Hematopoietic multipotent progenitor cell treated with erythropoietin and hydrocortisone succinate and interleukin-3 and kit ligand, for 4 days (in vitro differentiated cells): ENCODE data around the gene SETDB2.

Experiments used
- DNase-seq: peaks from one replicate; pipeline ENCODE4 v3.0.0-alpha.2; 2015

Gene SETDB2

DNA sequence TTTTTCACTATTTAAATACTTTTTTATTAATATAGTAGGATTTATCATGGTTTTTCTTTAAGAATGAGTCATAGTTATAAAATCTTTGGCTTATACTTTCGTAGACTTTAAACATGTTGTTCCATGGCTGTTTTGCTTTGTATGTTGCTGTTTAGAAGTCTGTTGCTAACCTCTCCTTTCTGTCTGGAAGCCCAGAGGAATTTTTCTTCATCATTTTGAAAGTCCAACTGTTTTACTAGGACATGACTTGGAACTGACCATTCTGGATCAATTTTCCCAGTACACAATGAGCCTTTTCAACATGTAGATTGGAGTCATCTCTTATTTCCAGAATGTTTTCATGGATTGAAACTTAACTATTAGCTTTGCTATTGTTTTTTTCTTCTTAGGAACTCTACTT, 8.1 kb upstream of the SETDB2 start:
- no peak for DNase-seq

DNA sequence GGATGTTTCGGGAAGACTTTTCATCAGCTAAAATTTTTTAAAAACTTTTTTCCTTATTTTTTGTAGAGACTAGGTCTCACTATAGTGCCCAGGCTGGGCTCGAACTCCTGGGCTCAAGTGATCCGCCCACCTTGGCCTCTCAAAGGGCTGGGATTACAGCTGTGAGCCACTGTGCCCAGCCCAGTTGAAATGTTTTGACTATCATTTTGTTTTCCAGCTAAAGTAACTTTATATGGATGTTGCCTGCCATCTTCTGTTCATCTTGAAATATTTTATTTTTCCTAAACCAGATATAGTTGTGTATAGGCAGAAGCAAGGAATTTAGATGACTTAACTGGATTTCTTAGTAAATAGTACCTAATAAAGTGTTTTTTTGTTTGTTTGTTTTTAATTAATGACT, 7.2 kb upstream of the SETDB2 start:
- peak; percentile 64 for DNase-seq

GRCh38 chr13:49437705-49438104, 6.4 kb upstream of the SETDB2 start:
- no peak for DNase-seq

GRCh38 chr13:49439609-49440008, 4.5 kb upstream of the SETDB2 start:
- no peak for DNase-seq

DNA sequence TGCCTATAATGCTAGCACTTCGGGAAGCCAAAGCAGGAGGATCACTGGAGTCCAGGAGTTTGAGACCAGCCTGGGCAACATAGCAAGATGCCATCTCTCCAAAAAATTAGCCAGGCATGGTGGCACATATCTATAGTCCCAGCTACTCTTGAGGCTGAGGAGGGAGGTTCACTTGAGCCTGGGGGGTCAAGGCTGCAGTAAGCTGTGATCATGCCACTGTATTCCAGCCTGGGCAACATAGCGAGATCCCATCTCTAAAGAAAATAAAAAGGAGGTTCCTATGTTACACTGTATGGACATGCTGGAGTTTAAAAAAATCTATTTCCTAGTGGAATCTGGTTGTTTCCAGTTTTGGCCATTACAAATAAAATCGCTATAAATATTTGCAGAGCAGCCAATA, 2.8 kb upstream of the SETDB2 start:
- DNase-seq, result no peak

DNA sequence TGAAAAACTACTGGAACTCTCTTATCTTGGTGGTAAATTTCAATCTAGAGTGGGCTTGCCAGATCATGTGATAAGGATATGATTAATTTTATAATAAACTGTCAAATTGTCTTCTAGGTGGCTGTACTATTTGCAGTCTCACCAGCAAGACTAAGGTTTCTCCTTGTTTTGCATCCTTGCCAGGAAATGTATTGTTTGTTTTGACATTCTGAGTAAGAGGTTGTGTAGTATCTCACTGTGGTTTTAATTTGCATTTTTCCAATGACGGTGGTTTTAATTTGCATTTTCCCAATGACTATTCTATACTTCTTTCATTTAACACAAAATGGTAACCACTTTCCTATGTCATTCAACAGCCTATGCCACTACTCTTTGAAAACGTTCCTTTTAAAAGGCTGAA, 2.2 kb upstream of the SETDB2 start:
- no peak for DNase-seq

- DNase-seq, result peak; percentile 77
Measured at GRCh38 chr13:49443357-49443703, 744 bp upstream of the SETDB2 start.

DNA sequence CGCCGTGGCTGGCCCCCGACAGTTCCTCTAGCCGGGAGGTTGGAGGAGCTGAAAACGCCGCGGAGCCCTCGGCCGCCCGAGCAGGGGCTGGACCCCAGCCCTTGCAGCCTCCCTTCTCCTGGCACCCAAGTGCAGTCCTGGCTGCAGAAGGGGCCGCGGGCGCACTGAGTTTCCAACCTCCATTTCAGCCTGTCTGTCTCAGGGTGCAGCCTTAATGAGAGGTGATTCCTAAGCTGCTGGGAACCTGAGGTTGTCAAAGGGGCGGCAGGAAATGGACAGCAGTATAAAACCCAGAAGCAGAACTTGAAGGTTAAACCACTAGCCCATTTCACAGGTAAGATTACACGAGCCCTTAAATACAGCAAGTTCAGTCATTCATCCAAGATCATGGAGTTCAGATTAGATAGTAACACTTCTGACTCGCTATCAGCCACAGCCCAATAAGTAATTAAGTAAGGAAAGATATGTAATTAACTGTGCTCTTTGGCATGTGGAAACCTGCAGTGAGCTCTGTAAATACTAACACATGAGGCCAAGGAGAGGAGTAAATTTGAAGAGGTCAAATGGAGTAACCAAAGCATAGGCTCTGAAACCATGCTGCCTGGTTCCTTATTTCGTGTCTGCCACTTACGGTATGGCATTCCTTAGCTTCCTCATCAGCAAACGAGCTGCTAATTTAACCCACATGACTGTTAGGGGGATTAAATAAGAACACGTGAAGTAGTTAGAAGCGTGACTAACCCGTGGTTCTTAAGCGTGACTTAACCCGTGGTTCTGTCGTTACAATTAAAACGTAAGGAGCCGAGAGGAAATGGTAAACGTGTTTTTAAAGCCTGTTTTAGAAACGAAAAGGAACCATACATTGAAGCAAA, 686 bp downstream of the SETDB2 start:
- DNase-seq, result peak; percentile 92

GRCh38 chr13:49446473-49446872, 2.4 kb downstream of the SETDB2 start:
- DNase-seq, result no peak

GRCh38 chr13:49448753-49449152, 4.7 kb downstream of the SETDB2 start:
- DNase-seq, result no peak

GRCh38 chr13:49450105-49450819, 6.2 kb downstream of the SETDB2 start:
- peak; percentile 54 for DNase-seq

DNA sequence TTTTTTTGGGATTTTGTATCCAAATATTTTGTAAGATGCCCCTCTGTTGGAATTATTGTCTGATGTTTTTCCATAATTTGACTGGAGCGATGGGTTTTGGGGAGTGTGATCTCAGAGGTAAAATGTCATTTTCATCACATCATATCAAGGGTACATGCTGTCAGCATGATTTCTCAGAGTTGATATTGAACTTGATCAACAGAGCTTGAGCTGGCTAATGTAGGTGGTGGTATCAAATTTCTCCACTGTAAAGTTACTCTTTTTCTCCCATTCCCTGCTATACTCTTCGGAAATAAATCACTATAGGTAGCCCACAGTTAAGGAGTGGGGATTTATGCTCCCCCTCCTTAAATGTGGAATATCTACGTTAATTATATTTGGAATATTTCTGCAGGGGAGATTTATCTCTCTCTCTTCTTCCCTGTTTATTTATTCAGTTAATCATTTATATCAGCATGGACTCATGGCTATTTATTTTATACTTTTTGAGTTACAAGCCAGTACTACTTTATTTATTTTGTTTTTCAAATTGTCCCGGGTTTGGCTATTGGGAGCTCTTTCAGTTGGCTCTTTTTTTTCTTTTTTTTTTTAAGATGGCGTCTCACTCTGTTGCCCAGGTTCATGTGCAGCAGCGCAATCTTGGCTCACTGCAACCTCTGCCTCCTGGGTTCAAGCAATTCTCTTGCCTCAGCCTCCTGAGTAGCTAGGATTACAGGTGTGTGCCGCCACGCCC, 8.8 kb downstream of the SETDB2 start:
- DNase-seq, result no peak

DNA sequence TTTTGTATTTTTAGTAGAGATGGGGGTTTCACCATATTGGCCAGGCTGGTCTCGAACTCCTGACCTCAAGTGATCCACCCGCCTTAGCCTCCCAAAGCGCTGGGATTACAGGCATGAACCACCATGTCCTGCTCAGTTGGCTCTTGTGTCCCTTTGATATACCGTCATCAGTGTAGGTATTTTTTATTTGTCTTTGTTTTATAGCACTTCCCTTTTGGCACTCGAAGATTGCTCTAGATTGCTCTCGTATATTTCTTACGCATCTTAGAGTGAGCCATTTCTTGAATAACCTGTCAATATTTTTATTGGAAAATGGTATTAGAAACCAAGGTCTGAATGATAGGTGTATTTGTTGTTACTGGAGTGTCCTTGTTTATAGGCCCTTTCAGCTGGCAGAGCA, 9.4 kb downstream of the SETDB2 start:
- no peak for DNase-seq

- DNase-seq, result no peak
Measured at GRCh38 chr13:49454388-49455006, 10.4 kb downstream of the SETDB2 start.

DNA sequence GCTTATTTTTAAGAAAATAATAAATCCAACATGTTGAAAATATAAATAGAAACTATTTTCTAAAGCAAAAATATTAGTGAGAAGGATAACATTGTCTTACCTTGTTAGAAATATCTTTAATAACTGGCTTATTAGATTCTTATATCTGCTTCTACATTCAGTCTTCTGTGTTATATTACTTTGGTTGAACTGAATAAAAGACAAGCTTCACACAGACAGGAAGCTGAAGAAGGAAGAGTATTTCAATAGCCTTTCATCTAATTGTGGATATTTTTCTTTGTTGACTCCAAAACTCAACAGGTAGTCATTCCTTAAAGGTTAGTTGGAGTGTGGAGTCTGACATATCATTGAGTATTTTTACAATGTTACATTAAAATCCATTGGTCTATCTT, 10.9 kb downstream of the SETDB2 start:
- no peak for DNase-seq

- no peak for DNase-seq
Measured at GRCh38 chr13:49456156-49456555, 12.1 kb downstream of the SETDB2 start.

DNA sequence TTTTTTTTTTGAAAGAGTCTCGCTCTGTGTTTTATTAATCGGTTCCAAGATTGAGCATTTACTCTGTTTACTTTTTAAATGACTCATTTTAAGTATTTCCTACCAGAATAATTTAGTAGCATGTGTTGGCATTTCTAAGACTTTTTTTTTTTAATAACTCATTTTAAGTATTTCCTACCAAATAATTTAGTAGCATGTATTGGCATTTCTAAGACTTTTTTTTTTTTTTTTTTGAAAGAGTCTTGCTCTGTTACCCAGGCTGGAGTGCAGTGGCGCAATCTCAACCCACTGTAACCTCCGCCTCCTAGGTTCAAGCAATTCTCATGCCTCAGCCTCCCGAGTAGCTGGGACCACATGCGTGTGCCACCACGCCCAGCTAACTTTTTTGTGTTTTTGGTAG, 13.1 kb downstream of the SETDB2 start:
- no peak for DNase-seq

GRCh38 chr13:49459580-49459979, 15.5 kb downstream of the SETDB2 start:
- DNase-seq, result no peak

DNA sequence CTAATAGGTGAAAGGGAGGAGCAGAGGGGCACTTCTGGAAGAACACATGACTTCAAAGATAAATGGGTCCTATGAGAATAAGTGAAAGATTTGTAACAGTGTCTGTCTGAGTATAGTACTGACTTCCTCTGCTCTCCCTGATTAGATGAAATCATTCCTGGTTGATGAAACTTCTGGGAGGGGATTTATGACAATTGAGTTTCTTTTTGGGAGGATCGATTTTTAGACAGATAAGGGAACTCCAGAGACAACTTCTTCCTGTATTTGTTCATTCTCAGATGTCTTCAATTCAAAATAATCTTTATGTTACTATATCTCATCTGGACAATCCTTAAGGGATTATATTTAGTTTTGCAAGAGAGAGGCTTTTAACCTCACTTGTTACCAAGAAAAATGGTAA, 20.0 kb downstream of the SETDB2 start:
- no peak for DNase-seq

- no peak for DNase-seq
Measured at GRCh38 chr13:49464621-49465325, 20.7 kb downstream of the SETDB2 start.

DNA sequence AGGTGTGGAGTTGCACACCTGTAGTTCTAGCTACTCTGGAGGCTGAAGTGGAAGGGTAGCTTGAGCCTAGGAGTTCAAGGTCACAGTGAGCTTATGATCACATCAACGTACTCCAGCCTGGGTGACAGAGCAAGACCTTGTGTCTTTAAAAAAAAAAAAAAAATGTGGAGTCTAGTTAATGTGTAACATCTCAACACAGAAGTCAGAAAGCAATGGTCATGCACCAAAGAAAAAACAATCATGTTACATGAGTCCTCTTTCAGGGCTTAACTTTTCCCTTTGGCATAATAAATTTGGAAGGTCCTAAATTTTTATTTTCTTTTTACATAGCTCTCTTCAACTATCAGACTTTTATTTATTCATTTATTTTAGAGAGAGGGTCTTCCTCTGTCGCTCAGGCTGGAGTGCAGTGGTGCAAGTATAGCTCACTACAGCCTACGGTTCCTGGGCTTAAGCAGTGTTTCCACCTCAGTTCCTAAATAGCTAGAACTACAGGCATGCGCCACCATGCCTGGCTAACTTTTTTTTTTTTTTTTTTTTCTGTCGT, 22.3 kb downstream of the SETDB2 start:
- no peak for DNase-seq

GRCh38 chr13:49472186-49472585, 28.1 kb downstream of the SETDB2 start:
- no peak for DNase-seq
